Measurements from ENCODE around the gene ANO2.
"Not testable (repeated sequence)": the region's sequence is repeated elsewhere in the genome, so short reads cannot be mapped to it uniquely, and the experiment has no call there.

ANO2 gene

DNA sequence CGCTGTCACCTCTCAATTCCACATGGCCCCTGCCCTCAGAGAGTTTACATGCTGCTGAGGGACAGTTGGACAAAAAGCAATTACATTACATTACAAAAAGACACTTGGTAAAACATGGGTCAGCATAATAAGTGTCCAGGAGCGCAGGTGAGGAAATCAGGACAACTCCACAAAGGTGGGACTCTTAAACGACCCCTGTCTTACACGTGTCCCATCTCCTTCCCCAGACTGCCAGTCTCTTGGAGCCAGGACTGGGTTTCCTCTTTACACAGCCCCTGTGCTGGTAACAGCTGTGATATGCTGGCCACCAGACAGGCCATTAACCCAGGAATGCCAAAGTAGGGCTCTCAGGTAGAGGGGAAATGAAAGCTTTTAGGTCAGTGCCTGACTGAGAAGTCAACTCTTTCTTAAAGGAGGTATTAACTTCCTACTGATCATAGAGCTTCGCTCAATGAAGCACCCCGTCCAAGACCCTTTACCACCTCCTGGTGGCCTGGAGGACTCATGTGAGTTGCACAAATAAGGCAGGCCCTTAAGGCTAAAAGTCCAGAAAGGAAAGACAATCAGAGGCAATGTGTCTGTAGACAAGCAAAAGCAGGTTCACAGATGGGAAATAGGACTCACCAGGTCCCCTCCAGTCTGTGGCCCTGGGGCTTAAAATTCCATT is 55.5 kb downstream of the ANO2 start:
- DNase-seq (ENCODE audit: low read depth, low spot score), result no peak
- Histone ChIP-seq H3K9me3 (ENCODE audit: control insufficient read depth, insufficient read depth, low read length) (no peaks in the 10 kb centered on the region), H3K4me3 (ENCODE audit: low read length) (no peak overlapping the region), H3K4me1 (ENCODE audit: control insufficient read depth, insufficient read depth, low read length) (no peaks in the 10 kb centered on the region), H3K27ac (ENCODE audit: low read length) (no peak overlapping the region), H3K36me3 (ENCODE audit: control insufficient read depth, insufficient read depth, low read length) (no peaks in the 10 kb centered on the region), H3K27me3 (ENCODE audit: control insufficient read depth, insufficient read depth, low read length) (no peaks in the 10 kb centered on the region)
- WGBS (ENCODE audit: insufficient coverage, insufficient read length), result no CpG with 5 or more reads among the region's 6 CpGs

DNA sequence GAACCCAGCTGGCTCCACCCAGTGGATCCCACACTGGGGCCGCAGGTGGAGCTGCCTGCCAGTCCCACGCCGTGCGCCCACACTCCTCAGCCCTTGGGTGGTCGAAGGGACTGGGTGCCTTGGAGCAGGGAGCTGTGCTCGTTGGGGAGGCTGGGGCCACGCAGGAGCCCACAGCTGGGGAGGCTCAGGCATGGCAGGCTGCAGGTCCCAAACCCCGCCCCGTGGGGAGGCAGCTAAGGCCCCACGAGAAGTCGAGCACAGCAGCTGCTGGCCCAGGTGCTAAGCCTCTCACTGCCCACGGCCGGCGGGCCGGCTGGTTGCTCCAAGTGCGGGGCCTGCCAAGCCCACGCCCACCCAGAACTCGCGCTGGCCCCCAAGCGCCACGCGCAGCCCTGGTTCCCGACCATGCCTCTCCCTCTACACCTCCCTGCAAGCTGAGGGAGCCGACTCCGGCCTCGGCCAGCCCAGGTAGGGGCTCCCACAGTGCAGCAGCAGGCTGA is 56.2 kb downstream of the ANO2 start:
- H3K36me3 ChIP-seq (ENCODE audit: control insufficient read depth, insufficient read depth, low read length), result no peaks in the 10 kb centered on the region
- no peaks in the 10 kb centered on the region for H3K27me3 ChIP-seq (ENCODE audit: control insufficient read depth, insufficient read depth, low read length)
- no CpG with 5 or more reads among the region's 26 CpGs for WGBS (ENCODE audit: insufficient coverage, insufficient read length)

DNA sequence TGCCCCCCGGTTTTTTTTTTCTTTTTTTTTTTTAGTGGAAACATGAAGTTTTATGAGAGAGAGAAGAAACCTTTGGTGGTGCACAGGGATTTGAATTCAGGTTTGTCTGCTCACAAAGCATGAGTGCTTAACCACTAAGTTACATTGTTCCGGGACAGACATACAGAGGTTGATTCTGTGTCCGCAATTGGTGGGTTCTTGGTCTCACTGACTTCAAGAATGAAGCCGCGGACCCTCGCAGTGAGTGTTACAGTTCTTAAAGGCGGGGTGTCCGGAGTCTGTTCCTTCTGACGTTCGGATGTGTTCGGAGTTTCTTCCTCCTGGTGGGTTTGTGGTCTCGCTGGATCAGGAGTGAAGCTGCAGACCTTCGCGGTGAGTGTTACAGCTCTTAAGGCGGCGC is 57.2 kb downstream of the ANO2 start:
- not testable (repeated sequence) for H3K27me3 ChIP-seq (ENCODE audit: control insufficient read depth, insufficient read depth, low read length); DNase-seq (ENCODE audit: low read depth, low spot score); H3K27ac ChIP-seq (ENCODE audit: low read length); H3K36me3 ChIP-seq (ENCODE audit: control insufficient read depth, insufficient read depth, low read length); H3K4me1 ChIP-seq (ENCODE audit: control insufficient read depth, insufficient read depth, low read length); H3K9me3 ChIP-seq (ENCODE audit: control insufficient read depth, insufficient read depth, low read length); H3K4me3 ChIP-seq (ENCODE audit: low read length)
- WGBS (ENCODE audit: insufficient coverage, insufficient read length), result no CpG with 5 or more reads among the region's 16 CpGs

More for the DNA sequence above, 56.2 kb downstream of the ANO2 start:
- Histone ChIP-seq H3K4me3 (ENCODE audit: low read length) (no peak overlapping the region), H3K9me3 (ENCODE audit: control insufficient read depth, insufficient read depth, low read length) (no peaks in the 10 kb centered on the region), H3K4me1 (ENCODE audit: control insufficient read depth, insufficient read depth, low read length) (no peaks in the 10 kb centered on the region), H3K27ac (ENCODE audit: low read length) (no peak overlapping the region)
- DNase-seq (ENCODE audit: low read depth, low spot score), result no peak

DNA sequence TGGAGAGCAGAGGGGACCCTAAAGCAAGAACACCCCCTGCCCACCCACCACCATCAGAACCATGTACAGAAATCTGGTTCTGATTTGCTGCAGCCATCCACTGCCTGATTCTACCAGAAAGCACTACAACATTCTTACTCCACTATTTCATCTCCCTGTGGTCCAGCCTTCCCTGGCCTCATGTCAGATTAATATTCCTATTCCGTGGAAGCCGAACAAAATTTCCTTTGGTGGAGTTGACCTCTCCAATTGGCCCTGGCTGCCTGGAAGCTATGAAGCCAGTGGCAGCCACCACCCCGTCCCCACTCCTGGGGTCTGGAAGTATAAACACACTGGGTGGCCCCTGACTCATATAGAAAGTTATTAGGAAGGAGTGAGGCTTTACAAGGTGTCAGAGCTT is 60.2 kb downstream of the ANO2 start:
- no peak for DNase-seq (ENCODE audit: low read depth, low spot score)
- Histone ChIP-seq H3K27me3 (ENCODE audit: control insufficient read depth, insufficient read depth, low read length) (no peaks in the 10 kb centered on the region), H3K4me1 (ENCODE audit: control insufficient read depth, insufficient read depth, low read length) (0 out of 2 replicates have a peak, but pooled peaks cover 2% of the 10 kb centered on the region), H3K9me3 (ENCODE audit: control insufficient read depth, insufficient read depth, low read length) (no peaks in the 10 kb centered on the region), H3K27ac (ENCODE audit: low read length) (no peak overlapping the region), H3K4me3 (ENCODE audit: low read length) (no peak overlapping the region), H3K36me3 (ENCODE audit: control insufficient read depth, insufficient read depth, low read length) (no peaks in the 10 kb centered on the region)
- no CpG with 5 or more reads among the region's 3 CpGs for WGBS (ENCODE audit: insufficient coverage, insufficient read length)

DNA sequence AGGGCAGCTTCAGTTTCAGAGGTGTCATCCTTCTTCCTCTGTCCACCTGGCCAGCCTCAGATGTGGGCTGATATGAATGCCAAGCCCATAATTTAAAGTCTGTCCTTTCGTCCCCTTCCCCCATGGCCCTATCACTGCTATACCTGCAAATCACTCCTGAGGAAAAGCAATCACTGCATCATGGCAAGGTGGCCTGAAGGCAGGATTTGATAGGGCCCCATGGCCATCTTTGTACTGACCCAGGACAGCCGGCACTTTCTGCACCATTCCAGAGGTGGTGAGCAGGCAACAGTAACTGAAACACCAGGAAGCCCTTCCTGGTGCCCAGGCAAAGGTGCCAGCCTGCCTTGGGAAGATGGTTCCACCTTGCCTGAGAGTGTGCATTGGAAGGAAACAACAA is 60.8 kb downstream of the ANO2 start:
- Histone ChIP-seq H3K4me1 (ENCODE audit: control insufficient read depth, insufficient read depth, low read length) (0 out of 2 replicates have a peak, but pooled peaks cover 2% of the 10 kb centered on the region), H3K36me3 (ENCODE audit: control insufficient read depth, insufficient read depth, low read length) (no peaks in the 10 kb centered on the region), H3K27ac (ENCODE audit: low read length) (no peak overlapping the region), H3K4me3 (ENCODE audit: low read length) (no peak overlapping the region), H3K9me3 (ENCODE audit: control insufficient read depth, insufficient read depth, low read length) (no peaks in the 10 kb centered on the region), H3K27me3 (ENCODE audit: control insufficient read depth, insufficient read depth, low read length) (no peaks in the 10 kb centered on the region)
- DNase-seq (ENCODE audit: low read depth, low spot score), result no peak
- no CpG with 5 or more reads among the region's 2 CpGs for WGBS (ENCODE audit: insufficient coverage, insufficient read length)

DNA sequence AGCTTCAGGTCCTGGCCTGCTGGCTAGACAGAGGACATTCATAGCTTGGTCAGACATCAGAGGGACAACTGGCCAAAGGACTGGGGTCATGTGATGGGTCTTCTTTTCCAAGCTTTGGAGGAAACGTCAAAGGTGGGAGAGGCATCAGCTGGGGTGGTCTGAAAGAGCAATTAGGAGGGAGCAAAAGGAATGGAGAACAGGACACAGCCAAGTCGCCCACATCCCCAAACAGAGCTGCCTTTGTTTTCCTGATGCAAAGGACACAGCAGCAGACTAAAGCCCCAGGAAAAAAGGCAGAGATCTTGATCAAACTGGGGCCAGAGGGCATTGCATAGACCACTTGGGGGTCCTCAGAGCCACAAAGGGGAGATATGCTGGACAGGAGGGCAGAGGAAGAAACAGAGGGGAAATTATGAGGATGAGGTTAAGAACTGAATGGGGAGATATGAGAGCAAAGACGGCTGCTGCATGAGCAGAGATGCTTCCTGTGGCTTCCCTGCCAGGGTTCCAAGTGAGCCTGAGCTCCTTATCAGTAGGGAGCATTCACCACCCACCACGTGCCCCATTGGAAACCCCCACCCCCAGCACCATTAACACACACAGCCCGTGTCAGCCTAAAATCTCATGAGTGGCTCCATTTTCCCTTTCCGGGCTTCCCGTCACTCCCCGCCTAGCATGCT is 62.4 kb downstream of the ANO2 start:
- no peaks in the 10 kb centered on the region for H3K27me3 ChIP-seq (ENCODE audit: control insufficient read depth, insufficient read depth, low read length)
- no peak for DNase-seq (ENCODE audit: low read depth, low spot score)
- no CpG with 5 or more reads among the region's 8 CpGs for WGBS (ENCODE audit: insufficient coverage, insufficient read length)

DNA sequence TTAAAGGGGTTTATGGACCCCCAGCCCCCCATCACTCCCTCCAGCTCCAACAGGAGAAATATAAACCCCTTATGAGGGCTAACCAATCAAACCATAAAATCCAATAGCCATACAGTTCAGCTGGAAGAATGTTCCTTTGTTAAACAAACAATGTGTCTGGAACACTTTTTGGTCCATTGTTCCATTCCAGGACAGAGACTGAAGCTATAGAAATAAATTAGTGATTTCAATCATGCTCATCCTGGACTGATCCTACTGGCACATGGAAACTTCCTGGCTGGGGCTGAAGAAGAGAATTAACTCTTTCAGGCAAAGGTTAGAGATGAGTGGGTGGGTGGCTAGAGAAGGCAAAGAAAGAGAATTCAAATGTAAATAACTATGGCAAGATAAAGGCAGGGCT is 63.4 kb downstream of the ANO2 start:
- H3K9me3 ChIP-seq (ENCODE audit: control insufficient read depth, insufficient read depth, low read length), result no peaks in the 10 kb centered on the region

More for the DNA sequence above, 62.4 kb downstream of the ANO2 start:
- no peak overlapping the region for H3K4me3 ChIP-seq (ENCODE audit: low read length)
- H3K9me3 ChIP-seq (ENCODE audit: control insufficient read depth, insufficient read depth, low read length), result no peaks in the 10 kb centered on the region
- 0 out of 2 replicates have a peak, but pooled peaks cover 2% of the 10 kb centered on the region for H3K4me1 ChIP-seq (ENCODE audit: control insufficient read depth, insufficient read depth, low read length)
- no peak overlapping the region for H3K27ac ChIP-seq (ENCODE audit: low read length)
- H3K36me3 ChIP-seq (ENCODE audit: control insufficient read depth, insufficient read depth, low read length), result no peaks in the 10 kb centered on the region

DNA sequence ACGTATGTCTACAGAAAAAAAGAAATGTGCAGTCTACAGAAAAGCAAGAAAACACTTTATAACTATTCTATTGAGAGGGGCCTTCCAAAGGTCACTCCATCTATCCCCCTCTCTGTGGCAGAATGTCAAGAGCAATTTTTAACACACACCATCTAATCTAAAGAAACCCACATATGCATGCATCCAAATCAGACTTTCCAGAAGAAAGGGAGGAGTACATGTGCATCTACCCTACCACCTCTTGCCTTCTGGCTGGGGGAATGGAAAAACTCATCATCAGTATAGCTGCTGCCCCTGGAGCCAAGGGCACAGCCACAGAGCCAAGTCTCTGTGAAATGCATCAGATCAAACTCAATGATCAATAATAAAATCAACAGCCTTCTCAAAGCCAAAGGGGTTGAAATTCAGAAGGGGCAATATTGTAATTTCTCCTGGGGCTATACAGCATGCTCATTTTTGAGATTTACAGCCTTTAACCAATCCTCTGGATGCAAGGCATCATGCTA is 63.9 kb downstream of the ANO2 start:
- H3K4me3 ChIP-seq (ENCODE audit: low read length), result no peak overlapping the region
- H3K4me1 ChIP-seq (ENCODE audit: control insufficient read depth, insufficient read depth, low read length), result 0 out of 2 replicates have a peak, but pooled peaks cover 2% of the 10 kb centered on the region
- no peak for DNase-seq (ENCODE audit: low read depth, low spot score)
- no peaks in the 10 kb centered on the region for H3K27me3 ChIP-seq (ENCODE audit: control insufficient read depth, insufficient read depth, low read length)
- no peak overlapping the region for H3K27ac ChIP-seq (ENCODE audit: low read length)
- no peaks in the 10 kb centered on the region for H3K9me3 ChIP-seq (ENCODE audit: control insufficient read depth, insufficient read depth, low read length)
- H3K36me3 ChIP-seq (ENCODE audit: control insufficient read depth, insufficient read depth, low read length), result no peaks in the 10 kb centered on the region
- no CpG with 5 or more reads among the region's 1 CpG for WGBS (ENCODE audit: insufficient coverage, insufficient read length)

More for the DNA sequence above, 63.4 kb downstream of the ANO2 start:
- no peak for DNase-seq (ENCODE audit: low read depth, low spot score)
- no peak overlapping the region for H3K4me3 ChIP-seq (ENCODE audit: low read length)
- no peak overlapping the region for H3K27ac ChIP-seq (ENCODE audit: low read length)
- H3K4me1 ChIP-seq (ENCODE audit: control insufficient read depth, insufficient read depth, low read length), result 0 out of 2 replicates have a peak, but pooled peaks cover 2% of the 10 kb centered on the region
- H3K27me3 ChIP-seq (ENCODE audit: control insufficient read depth, insufficient read depth, low read length), result no peaks in the 10 kb centered on the region
- no peaks in the 10 kb centered on the region for H3K36me3 ChIP-seq (ENCODE audit: control insufficient read depth, insufficient read depth, low read length)

DNA sequence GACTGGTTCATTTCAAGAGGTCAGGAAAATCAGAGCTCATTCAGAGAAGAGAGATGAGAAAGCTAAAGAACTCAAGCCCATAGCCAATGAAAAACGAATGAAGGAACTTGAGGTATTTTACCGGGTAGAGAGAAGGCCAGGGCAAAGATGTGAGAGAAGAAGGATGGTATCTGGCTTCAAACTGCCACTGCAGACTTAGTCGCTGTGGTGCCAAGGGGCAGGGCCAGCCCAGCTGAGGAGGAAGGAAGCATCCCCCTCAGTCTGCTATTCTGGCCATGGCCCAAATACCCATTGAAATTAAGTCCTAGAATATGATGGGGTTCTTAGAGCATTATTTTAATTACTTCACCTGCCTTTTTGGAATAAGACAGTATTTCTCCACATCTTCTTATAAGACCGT is 69.2 kb downstream of the ANO2 start:
- Histone ChIP-seq H3K27me3 (ENCODE audit: control insufficient read depth, insufficient read depth, low read length) (no peaks in the 10 kb centered on the region), H3K9me3 (ENCODE audit: control insufficient read depth, insufficient read depth, low read length) (no peaks in the 10 kb centered on the region), H3K27ac (ENCODE audit: low read length) (no peak overlapping the region), H3K4me1 (ENCODE audit: control insufficient read depth, insufficient read depth, low read length) (peaks cover 3% of the 10 kb centered on the region; the same call in 1 of the 2 replicates), H3K36me3 (ENCODE audit: control insufficient read depth, insufficient read depth, low read length) (no peaks in the 10 kb centered on the region), H3K4me3 (ENCODE audit: low read length) (no peak overlapping the region)
- WGBS (ENCODE audit: insufficient coverage, insufficient read length), result no CpG with 5 or more reads among the region's 4 CpGs
- DNase-seq (ENCODE audit: low read depth, low spot score), result no peak

DNA sequence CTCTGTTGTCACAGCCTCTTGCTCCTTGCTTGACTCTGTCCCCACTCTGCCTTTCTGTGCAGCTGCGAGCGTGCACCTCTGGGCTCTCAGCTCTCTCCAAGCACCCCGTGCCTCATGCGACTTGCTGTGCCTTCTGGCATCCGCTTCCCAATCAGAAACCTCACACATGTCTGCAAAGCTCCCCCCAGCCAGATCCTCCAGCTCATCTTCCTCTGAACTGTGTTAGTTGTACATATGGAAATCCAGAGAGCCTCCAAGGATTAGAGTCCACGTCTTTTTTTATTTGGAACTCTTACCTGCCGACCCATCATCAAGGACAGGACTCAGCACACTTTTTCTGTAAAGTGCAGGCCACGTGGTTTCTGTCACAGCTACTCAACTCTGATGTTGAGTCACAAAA is 70.5 kb downstream of the ANO2 start:
- no peak for DNase-seq (ENCODE audit: low read depth, low spot score)
- Histone ChIP-seq H3K4me3 (ENCODE audit: low read length) (no peak overlapping the region), H3K9me3 (ENCODE audit: control insufficient read depth, insufficient read depth, low read length) (no peaks in the 10 kb centered on the region), H3K27me3 (ENCODE audit: control insufficient read depth, insufficient read depth, low read length) (no peaks in the 10 kb centered on the region), H3K36me3 (ENCODE audit: control insufficient read depth, insufficient read depth, low read length) (no peaks in the 10 kb centered on the region), H3K4me1 (ENCODE audit: control insufficient read depth, insufficient read depth, low read length) (peaks cover 3% of the 10 kb centered on the region; the same call in 1 of the 2 replicates), H3K27ac (ENCODE audit: low read length) (no peak overlapping the region)
- no CpG with 5 or more reads among the region's 8 CpGs for WGBS (ENCODE audit: insufficient coverage, insufficient read length)
